Omental fat pad (tissue), 4 donors: Measurements from ENCODE around the gene CTBP1. TPM values are rescaled to one million over a fixed set of nuclear protein-coding genes. Genes with fewer than 3 reads are reported as not detected.
A peak's percentile ranks its signal among the peaks of the same experiment; 100 is the strongest.

ENCODE experiments used
- ATAC-seq: fragments of 150-250 bp; one replicate; pipeline ENCODE4 v1.9.1; 2016; ENCODE audit warnings: mild to moderate bottlenecking, moderate library complexity; ENCODE audit not compliant: low FRiP score
- DNase-seq: peaks from one replicate; pipeline ENCODE4 v3.0.0-alpha.2; 2019; ENCODE audit warnings: low spot score
- CTCF ChIP-seq, 3 donors: fragments of 450-650 bp; IDR thresholded peaks; one replicate each; pipeline ENCODE4 v1.5.1; 2016 to 2017; ENCODE audit warnings: antibody characterized with exemption in 3 of 3, mild to moderate bottlenecking in 3 of 3, moderate library complexity in 2 of 3
- total RNA-seq, 4 donors: library from RNA; depleted of rRNA; stranded (reverse); fragments of >200 nt; gene quantifications; one replicate each; pipeline ENCODE4 v1.1.0, GENCODE V29; 2016

Gene CTBP1
- total RNA-seq, 4 donors from 2014 or later, result 102 to 137 (median 132) TPM

- ATAC-seq, result no peak
- no peak for TF ChIP-seq CTCF (IDR thresholded peaks at IDR 0.05)
- DNase-seq, result no peak
These were observed 78.6 kb downstream of the CTBP1 start for GRCh38 chr4:1170156-1170975.

GRCh38 chr4:1169691-1170096 lies 79.2 kb downstream of the CTBP1 start:
- ATAC-seq (no peak), DNase-seq (no peak)
- TF ChIP-seq CTCF (IDR thresholded peaks at IDR 0.05), result no peak

GRCh38 chr4:1169171-1169671 lies 79.7 kb downstream of the CTBP1 start:
- DNase-seq, result no peak
- no peak for TF ChIP-seq CTCF (IDR thresholded peaks at IDR 0.05)
- ATAC-seq, result no peak

- ATAC-seq, result no peak
These were observed 80.5 kb downstream of the CTBP1 start for GRCh38 chr4:1168191-1169101.

GRCh38 chr4:1167244-1167949 lies 81.5 kb downstream of the CTBP1 start:
- ATAC-seq (peak; percentile 88), DNase-seq (peak; percentile 68)
- peak in 1 of 3 donors; percentile 60 for TF ChIP-seq CTCF (IDR thresholded peaks at IDR 0.05)

More at GRCh38 chr4:1168191-1169101, 80.5 kb downstream of the CTBP1 start:
- no peak for TF ChIP-seq CTCF (IDR thresholded peaks at IDR 0.05)
- no peak for DNase-seq

- no peak for ATAC-seq
- no peak for TF ChIP-seq CTCF (IDR thresholded peaks at IDR 0.05)
- no peak for DNase-seq
These were observed 82.3 kb downstream of the CTBP1 start for GRCh38 chr4:1166509-1167243.
